IPS DF 6.9 (cell line): Measurements from ENCODE around the gene NSMF.

ENCODE experiments used
- DNase-seq: peaks from one replicate; pipeline ENCODE4 v3.0.0-alpha.2; 2013; ENCODE audit warnings: low read depth, low spot score
- H3K27ac ChIP-seq: one replicate; pipeline ENCODE4 v1.5.1; 2013; ENCODE audit warnings: low read length, control low read depth
- H3K27me3 ChIP-seq: 2 replicates; pipeline ENCODE4 v1.6.1; 2013; ENCODE audit warnings: mild to moderate bottlenecking, low read length; ENCODE audit not compliant: control insufficient read depth, insufficient read depth
- H3K36me3 ChIP-seq: 2 replicates; pipeline ENCODE4 v1.6.1; 2013; ENCODE audit warnings: low read length; ENCODE audit not compliant: control insufficient read depth, insufficient read depth
- H3K4me1 ChIP-seq: 2 replicates; pipeline ENCODE4 v1.6.1; 2013; ENCODE audit warnings: low read length; ENCODE audit not compliant: control insufficient read depth, insufficient read depth
- H3K4me3 ChIP-seq: 2 replicates; pipeline ENCODE4 v1.5.1; 2013; ENCODE audit warnings: mild to moderate bottlenecking, low read length
- H3K9me3 ChIP-seq: 2 replicates; pipeline ENCODE4 v1.6.1; 2013; ENCODE audit warnings: low read length, inconsistent platforms; ENCODE audit not compliant: control insufficient read depth, insufficient read depth
- WGBS: extraction: QIAGEN DNeasy Blood & Tissue Kit; methylation state at CpG from one replicate; pipeline ENCODE4 v1.1.7; 2013; ENCODE audit warnings: mixed read lengths, missing lambda C conversion rate; ENCODE audit not compliant: insufficient read length, insufficient coverage; 5-methylcytosine and 5-hydroxymethylcytosine counted together

The NSMF gene

GRCh38 chr9:137482094-137482781, 23.1 kb upstream of the NSMF start:
- Histone ChIP-seq H3K4me1 (no peaks in the 10 kb centered on the region; the same call in 1 of the 2 replicates), H3K4me3 (no peak overlapping the region), H3K36me3 (no peaks in the 10 kb centered on the region), H3K9me3 (no peaks in the 10 kb centered on the region), H3K27ac (no peak overlapping the region), H3K27me3 (no peaks in the 10 kb centered on the region)
- DNase-seq = no peak
- no CpG with 5 or more reads among the region's 26 CpGs for WGBS

GRCh38 chr9:137480686-137481683, 21.9 kb upstream of the NSMF start:
- no peaks in the 10 kb centered on the region for H3K27me3 ChIP-seq
- no peaks in the 10 kb centered on the region for H3K9me3 ChIP-seq
- no peak overlapping the region for H3K27ac ChIP-seq
- no peaks in the 10 kb centered on the region; the same call in 1 of the 2 replicates for H3K4me1 ChIP-seq
- WGBS = no CpG with 5 or more reads among the region's 38 CpGs
- no peak overlapping the region for H3K4me3 ChIP-seq
- H3K36me3 ChIP-seq = no peaks in the 10 kb centered on the region
- DNase-seq = no peak

- Histone ChIP-seq H3K36me3 (no peaks in the 10 kb centered on the region), H3K27ac (no peak overlapping the region), H3K27me3 (no peaks in the 10 kb centered on the region), H3K9me3 (no peaks in the 10 kb centered on the region), H3K4me1 (no peaks in the 10 kb centered on the region; the same call in 1 of the 2 replicates), H3K4me3 (no peak overlapping the region)
- no CpG with 5 or more reads among the region's 32 CpGs for WGBS
- no peak for DNase-seq
Observed at GRCh38 chr9:137479892-137480685, 21.0 kb upstream of the NSMF start.

- DNase-seq = no peak
- WGBS = no CpG with 5 or more reads among the region's 36 CpGs
- Histone ChIP-seq H3K4me1 (no peaks in the 10 kb centered on the region; the same call in 1 of the 2 replicates), H3K36me3 (no peaks in the 10 kb centered on the region), H3K9me3 (no peaks in the 10 kb centered on the region), H3K4me3 (no peak overlapping the region), H3K27me3 (no peaks in the 10 kb centered on the region), H3K27ac (no peak overlapping the region)
Observed at GRCh38 chr9:137478962-137479861, 20.1 kb upstream of the NSMF start.

- Histone ChIP-seq H3K27ac (no peak overlapping the region), H3K4me3 (no peak overlapping the region), H3K4me1 (no peaks in the 10 kb centered on the region; the same call in 1 of the 2 replicates), H3K27me3 (no peaks in the 10 kb centered on the region), H3K36me3 (no peaks in the 10 kb centered on the region), H3K9me3 (no peaks in the 10 kb centered on the region)
- WGBS = no CpG with 5 or more reads among the region's 11 CpGs
- no peak for DNase-seq
Observed at GRCh38 chr9:137478613-137478961, 19.5 kb upstream of the NSMF start.

- Histone ChIP-seq H3K27ac (no peak overlapping the region), H3K4me1 (no peaks in the 10 kb centered on the region; the same call in 1 of the 2 replicates), H3K9me3 (no peaks in the 10 kb centered on the region), H3K27me3 (no peaks in the 10 kb centered on the region), H3K4me3 (no peak overlapping the region), H3K36me3 (no peaks in the 10 kb centered on the region)
- no peak for DNase-seq
- WGBS = no CpG with 5 or more reads among the region's 29 CpGs
Observed at GRCh38 chr9:137477778-137478612, 18.9 kb upstream of the NSMF start.

GRCh38 chr9:137476856-137477255, 17.7 kb upstream of the NSMF start:
- no peaks in the 10 kb centered on the region for H3K9me3 ChIP-seq
- no peak overlapping the region for H3K4me3 ChIP-seq
- DNase-seq = no peak
- H3K27me3 ChIP-seq = no peaks in the 10 kb centered on the region
- H3K27ac ChIP-seq = no peak overlapping the region
- no CpG with 5 or more reads among the region's 11 CpGs for WGBS
- H3K36me3 ChIP-seq = no peaks in the 10 kb centered on the region
- H3K4me1 ChIP-seq = no peaks in the 10 kb centered on the region; the same call in 1 of the 2 replicates

- no peak for DNase-seq
- H3K27me3 ChIP-seq = no peaks in the 10 kb centered on the region
- no peaks in the 10 kb centered on the region; the same call in 1 of the 2 replicates for H3K4me1 ChIP-seq
- H3K27ac ChIP-seq = no peak overlapping the region
- no peak overlapping the region for H3K4me3 ChIP-seq
- no CpG with 5 or more reads among the region's 3 CpGs for WGBS
- no peaks in the 10 kb centered on the region for H3K9me3 ChIP-seq
- H3K36me3 ChIP-seq = no peaks in the 10 kb centered on the region
Observed at GRCh38 chr9:137475666-137476065, 16.5 kb upstream of the NSMF start.

- no peak overlapping the region for H3K4me3 ChIP-seq
- no peak overlapping the region for H3K27ac ChIP-seq
- no peaks in the 10 kb centered on the region; the same call in 1 of the 2 replicates for H3K4me1 ChIP-seq
- DNase-seq = no peak
- H3K27me3 ChIP-seq = no peaks in the 10 kb centered on the region
- no CpG with 5 or more reads among the region's 18 CpGs for WGBS
- no peaks in the 10 kb centered on the region for H3K9me3 ChIP-seq
- no peaks in the 10 kb centered on the region for H3K36me3 ChIP-seq
Observed at GRCh38 chr9:137474271-137474670, 15.1 kb upstream of the NSMF start.
